Skeletal muscle tissue (tissue), 4 donors: Measurements from ENCODE around the gene KDM2B. TPM values are rescaled to one million over a fixed set of nuclear protein-coding genes. Genes with fewer than 3 reads are reported as not detected.

ENCODE experiments used
- H3K27ac ChIP-seq: one replicate; pipeline ENCODE4 v1.7.0; 2013; ENCODE audit warnings: mild to moderate bottlenecking, low read depth, low read length, inconsistent platforms
- H3K27me3 ChIP-seq, 3 donors: one replicate each; pipeline ENCODE4 v1.7.0; 2013; ENCODE audit warnings: low read length in 3 of 3; ENCODE audit not compliant: control insufficient read depth in 3 of 3, insufficient read depth in 3 of 3
- H3K36me3 ChIP-seq, 3 donors: one replicate each; pipeline ENCODE4 v1.7.0; 2013; ENCODE audit warnings: low read length in 3 of 3; ENCODE audit not compliant: control insufficient read depth in 3 of 3, insufficient read depth in 3 of 3
- H3K4me1 ChIP-seq, 3 donors: one replicate each; pipeline ENCODE4 v1.7.0; 2013; ENCODE audit warnings: low read length in 3 of 3, mild to moderate bottlenecking in 3 of 3; ENCODE audit not compliant: control insufficient read depth in 3 of 3, insufficient read depth in 3 of 3
- H3K4me3 ChIP-seq, 3 donors: one replicate each; pipeline ENCODE4 v1.7.0; 2013; ENCODE audit warnings: low read length in 3 of 3
- H3K9ac ChIP-seq, 3 donors: one replicate each; pipeline ENCODE4 v1.7.0; 2013; ENCODE audit warnings: low read length in 3 of 3, mild to moderate bottlenecking in 3 of 3, moderate library complexity in 2 of 3, low read depth in 1 of 3
- H3K9me3 ChIP-seq, 3 donors: one replicate each; pipeline ENCODE4 v1.7.0; 2013; ENCODE audit warnings: low read length in 3 of 3; ENCODE audit not compliant: control insufficient read depth in 3 of 3
- total RNA-seq: library from RNA; depleted of rRNA; stranded (reverse); fragments of >200 nt; gene quantifications from one replicate; pipeline ENCODE4 v1.2.3, GENCODE V29; 2014
- donor health status: Osteomylitis.

Gene KDM2B
- total RNA-seq, 1 donor from 2014 or later, result 28.7 TPM

GRCh38 chr12:121576851-121577391 lies 3.9 kb downstream of the KDM2B start:
- H3K27me3 ChIP-seq, result no peaks in the 10 kb centered on the region
- H3K36me3 ChIP-seq, result peaks cover 6 to 22% (median 8%) of the 10 kb centered on the region in 3 donors
- H3K4me1 ChIP-seq, result peaks cover 20 to 37% (median 35%) of the 10 kb centered on the region in 3 donors
- no peaks in the 10 kb centered on the region for H3K9me3 ChIP-seq
- H3K4me3 ChIP-seq, result no peak overlapping the region
- H3K27ac ChIP-seq, result peak overlapping the region; percentile 47
- peak overlapping the region in 2 of 3 donors; percentile 8 to 16 for H3K9ac ChIP-seq

- H3K9ac ChIP-seq, result peak overlapping the region in 1 of 3 donors; percentile 3
Observed at GRCh38 chr12:121575952-121576625, 4.7 kb downstream of the KDM2B start.

GRCh38 chr12:121575051-121575450 lies 5.8 kb downstream of the KDM2B start:
- Histone ChIP-seq H3K4me1 (peaks cover 10 to 31% (median 25%) of the 10 kb centered on the region in 3 donors), H3K36me3 (peaks cover 6 to 22% (median 8%) of the 10 kb centered on the region in 3 donors), H3K9ac (peak overlapping the region in 2 of 3 donors; percentile 14 to 25), H3K9me3 (no peaks in the 10 kb centered on the region), H3K27me3 (no peaks in the 10 kb centered on the region), H3K27ac (no peak overlapping the region), H3K4me3 (no peak overlapping the region)

More at GRCh38 chr12:121575952-121576625, 4.7 kb downstream of the KDM2B start:
- no peak overlapping the region for H3K4me3 ChIP-seq
- H3K36me3 ChIP-seq, result peaks cover 6 to 22% (median 8%) of the 10 kb centered on the region in 3 donors
- no peaks in the 10 kb centered on the region for H3K9me3 ChIP-seq
- H3K4me1 ChIP-seq, result peaks cover 12 to 30% (median 27%) of the 10 kb centered on the region in 3 donors
- H3K27me3 ChIP-seq, result no peaks in the 10 kb centered on the region
- no peak overlapping the region for H3K27ac ChIP-seq

DNA sequence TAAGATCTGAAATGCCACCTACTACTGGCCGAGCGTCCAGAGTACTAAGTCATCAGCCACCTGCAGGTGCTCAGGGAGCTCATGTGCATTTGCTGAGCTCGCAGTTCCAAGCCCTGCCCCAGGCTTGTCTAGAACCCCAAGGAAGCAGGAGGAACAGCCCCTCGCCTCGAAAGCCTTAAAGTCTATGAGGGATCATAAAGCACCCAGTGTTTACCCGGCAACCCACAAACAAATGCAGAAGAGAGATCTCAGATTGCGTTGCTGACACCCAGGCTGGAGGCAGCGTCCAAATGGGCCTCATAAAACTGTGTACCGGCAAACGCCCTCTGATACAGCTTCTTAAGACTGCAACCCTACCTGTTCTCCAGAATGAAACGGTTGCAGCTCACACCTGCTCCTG lies 6.8 kb downstream of the KDM2B start:
- peaks cover 6 to 22% (median 8%) of the 10 kb centered on the region in 3 donors for H3K36me3 ChIP-seq
- no peak overlapping the region for H3K4me3 ChIP-seq
- peak overlapping the region in 2 of 3 donors; percentile 23 to 50 for H3K9ac ChIP-seq
- H3K4me1 ChIP-seq, result peaks cover 20 to 40% (median 35%) of the 10 kb centered on the region in 3 donors
- no peaks in the 10 kb centered on the region for H3K9me3 ChIP-seq
- no peak overlapping the region for H3K27ac ChIP-seq
- H3K27me3 ChIP-seq, result no peaks in the 10 kb centered on the region

- H3K36me3 ChIP-seq, result peaks cover 6 to 22% (median 8%) of the 10 kb centered on the region in 3 donors
- H3K4me3 ChIP-seq, result no peak overlapping the region
- peaks cover 21 to 31% (median 31%) of the 10 kb centered on the region in 3 donors for H3K4me1 ChIP-seq
- H3K27ac ChIP-seq, result no peak overlapping the region
- H3K9me3 ChIP-seq, result no peaks in the 10 kb centered on the region
- H3K27me3 ChIP-seq, result no peaks in the 10 kb centered on the region
- no peak overlapping the region for H3K9ac ChIP-seq
Observed at GRCh38 chr12:121571920-121572319, 8.9 kb downstream of the KDM2B start.

GRCh38 chr12:121570467-121571283 lies 10.1 kb downstream of the KDM2B start:
- Histone ChIP-seq H3K9me3 (no peaks in the 10 kb centered on the region), H3K4me3 (no peak overlapping the region), H3K27ac (peak overlapping the region; percentile 66), H3K36me3 (peaks cover 6 to 19% (median 8%) of the 10 kb centered on the region in 3 donors), H3K27me3 (no peaks in the 10 kb centered on the region), H3K9ac (no peak overlapping the region), H3K4me1 (peaks cover 21 to 31% (median 27%) of the 10 kb centered on the region in 3 donors)

DNA sequence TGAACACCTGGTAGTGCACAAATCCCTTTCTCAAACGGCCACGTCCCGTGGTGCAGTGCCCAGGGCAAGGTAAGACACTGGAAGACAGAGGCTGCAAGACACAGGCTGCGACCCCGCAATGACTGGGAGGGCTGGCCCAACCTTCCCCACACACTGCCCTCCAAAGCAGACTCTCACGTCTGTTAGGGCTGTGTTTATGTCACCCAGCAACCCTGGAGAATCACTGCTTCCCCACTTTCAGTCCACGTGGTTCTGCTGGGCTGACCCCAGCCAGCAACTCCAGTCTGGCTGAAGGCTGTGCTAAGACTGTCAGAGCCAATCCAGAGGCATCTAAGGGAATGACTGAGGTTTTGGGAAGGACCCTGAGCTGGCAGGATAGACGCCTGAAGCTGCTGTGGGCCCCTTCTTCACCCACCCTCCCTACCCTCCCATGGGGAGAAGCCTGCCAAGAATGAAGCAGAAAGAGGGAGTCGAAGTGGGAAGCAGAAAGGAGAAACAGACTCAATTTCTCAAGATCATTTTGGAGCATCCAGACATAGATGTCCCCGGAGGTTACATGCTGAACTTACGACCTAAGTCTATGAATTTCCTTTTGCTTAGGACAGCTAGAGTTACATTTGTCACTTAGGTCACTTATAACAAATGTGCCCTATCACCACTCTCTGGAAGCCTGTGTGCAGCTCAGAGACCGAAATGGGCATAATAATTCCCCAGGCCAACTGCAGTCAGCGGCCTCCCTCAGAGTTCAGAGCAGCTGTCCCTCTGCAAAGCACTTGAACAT lies 11.7 kb downstream of the KDM2B start:
- peak overlapping the region; percentile 66 for H3K27ac ChIP-seq
- H3K27me3 ChIP-seq, result no peaks in the 10 kb centered on the region
- peak overlapping the region in 2 of 3 donors; percentile 47 to 76 for H3K9ac ChIP-seq
- H3K9me3 ChIP-seq, result no peaks in the 10 kb centered on the region
- peaks cover 0 to 6% (median 4%) of the 10 kb centered on the region in 3 donors for H3K36me3 ChIP-seq
- H3K4me3 ChIP-seq, result peak overlapping the region in 2 of 3 donors; percentile 32 to 58
- peaks cover 21 to 24% (median 23%) of the 10 kb centered on the region in 3 donors for H3K4me1 ChIP-seq

DNA sequence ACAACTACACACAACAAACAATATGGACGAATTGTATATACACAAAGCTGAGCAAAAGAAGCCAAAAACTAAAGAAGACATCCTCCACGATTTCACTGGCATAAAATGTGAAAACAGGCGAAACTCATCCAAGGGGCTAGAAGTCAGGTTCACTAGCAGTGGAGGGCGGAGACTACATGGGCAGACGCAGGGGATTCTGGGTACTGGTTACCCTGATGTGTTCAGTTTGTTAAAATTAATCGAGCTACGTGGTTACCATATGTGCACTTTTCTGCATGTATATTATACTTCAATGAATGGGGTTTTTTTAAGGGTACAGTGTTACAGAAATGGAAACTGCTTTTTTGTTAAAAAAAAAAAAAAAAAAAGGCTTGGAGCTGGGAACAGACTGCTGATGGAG lies 12.3 kb downstream of the KDM2B start:
- peak overlapping the region; percentile 66 for H3K27ac ChIP-seq
- H3K9ac ChIP-seq, result peak overlapping the region in 2 of 3 donors; percentile 47 to 76
- no peaks in the 10 kb centered on the region for H3K27me3 ChIP-seq
- no peaks in the 10 kb centered on the region for H3K9me3 ChIP-seq
- peaks cover 0 to 4% (median 0%) of the 10 kb centered on the region in 3 donors for H3K36me3 ChIP-seq
- H3K4me3 ChIP-seq, result no peak overlapping the region
- peaks cover 20 to 21% (median 21%) of the 10 kb centered on the region in 3 donors for H3K4me1 ChIP-seq

DNA sequence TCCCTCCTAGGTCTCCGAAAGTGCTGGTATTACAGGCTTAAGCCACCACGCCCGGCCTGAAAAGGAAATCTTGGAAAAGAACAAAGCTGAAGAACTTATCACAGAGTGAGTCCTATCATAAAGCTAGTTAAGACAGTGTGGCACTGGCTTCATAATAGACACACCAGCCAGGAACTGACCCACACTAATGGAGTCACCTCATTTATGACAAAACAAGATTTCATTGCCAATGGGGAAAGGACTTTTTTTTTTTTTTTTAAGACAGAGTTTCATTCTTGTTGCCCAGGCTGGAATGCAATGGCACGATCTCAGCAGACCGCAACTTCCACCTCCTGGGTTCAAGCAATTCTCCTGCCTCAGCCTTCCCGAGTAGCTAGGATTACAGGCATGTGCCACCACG lies 15.7 kb downstream of the KDM2B start:
- no peak overlapping the region for H3K27ac ChIP-seq
- H3K9me3 ChIP-seq, result no peaks in the 10 kb centered on the region
- peaks cover 14 to 17% (median 16%) of the 10 kb centered on the region in 3 donors for H3K4me1 ChIP-seq
- no peak overlapping the region for H3K4me3 ChIP-seq
- H3K27me3 ChIP-seq, result no peaks in the 10 kb centered on the region
- H3K9ac ChIP-seq, result no peak overlapping the region
- peaks cover 0 to 10% (median 0%) of the 10 kb centered on the region in 3 donors for H3K36me3 ChIP-seq
